ENCODE results near the gene PTPN9. TPM values are rescaled to one million over a fixed set of nuclear protein-coding genes. Genes with fewer than 3 reads are reported as not detected.
A peak's percentile ranks its signal among the peaks of the same experiment; 100 is the strongest.
"Not testable (repeated sequence)": the region's sequence is repeated elsewhere in the genome, so short reads cannot be mapped to it uniquely, and the experiment has no call there.

PTPN9 gene
- total and polyA plus RNA-seq, 9 donors, result 16.2 to 34.4 (median 22.9) TPM

DNA sequence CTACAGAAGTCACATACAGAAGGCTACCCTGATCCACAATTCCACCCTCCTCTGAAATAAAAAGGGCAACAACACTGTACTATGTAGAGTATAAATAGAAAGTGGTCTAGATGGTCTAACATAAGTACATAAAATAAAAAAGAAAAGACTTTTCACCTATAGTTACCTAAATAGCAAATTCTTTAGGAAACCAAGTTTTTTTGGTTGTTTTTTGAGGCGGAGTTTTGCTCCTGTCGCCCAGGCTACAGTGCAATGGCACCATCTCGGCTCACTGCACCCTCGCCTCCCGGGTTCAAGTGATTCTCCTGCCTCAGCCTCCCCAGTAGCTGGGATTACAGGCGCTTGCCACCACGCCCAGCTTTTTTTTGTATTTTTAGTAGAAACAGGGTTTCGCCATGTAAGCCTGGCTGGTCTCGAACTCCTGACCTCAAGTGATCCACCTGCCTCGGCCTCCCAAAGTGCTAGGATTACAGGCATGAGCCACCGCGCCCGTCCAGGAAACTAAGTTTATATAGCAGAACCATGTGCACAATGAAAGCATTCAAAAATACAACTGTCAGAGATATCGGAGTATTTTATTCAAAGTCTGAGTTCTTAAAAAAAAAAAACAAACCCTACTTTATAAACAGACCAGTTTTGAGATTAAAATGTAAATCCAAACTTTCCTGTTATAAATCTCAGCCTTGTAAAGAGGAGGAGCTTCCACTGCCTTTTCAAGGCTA lies 129.4 kb downstream of the PTPN9 start:
- Histone ChIP-seq H3K27me3 (ENCODE audit: control insufficient read depth, insufficient read depth, low read length) (no peaks in the 10 kb centered on the region), H3K4me3 (ENCODE audit: low read length) (peak overlapping the region; percentile 60), H3K27ac (ENCODE audit: low read length) (peak overlapping the region; percentile 85), H3K36me3 (ENCODE audit: control insufficient read depth, insufficient read depth, low read length) (peaks cover 11% of the 10 kb centered on the region), H3K9me3 (replicated peaks; ENCODE audit: control insufficient read depth, low read depth, low read length) (no peaks in the 10 kb centered on the region), H3K4me1 (ENCODE audit: control insufficient read depth, insufficient read depth, low read length) (peaks cover 9% of the 10 kb centered on the region)
- no peak for DNase-seq
- WGBS (ENCODE audit: insufficient coverage), result 78% methylated on average over 10 of the region's 14 CpGs

GRCh38 chr15:75448171-75448570 lies 130.9 kb downstream of the PTPN9 start:
- WGBS (ENCODE audit: insufficient coverage), result 91% methylated on average over 7 of the region's 13 CpGs
- not testable (repeated sequence) for H3K4me1 ChIP-seq (ENCODE audit: control insufficient read depth, insufficient read depth, low read length); DNase-seq

GRCh38 chr15:75446151-75446550 lies 133.0 kb downstream of the PTPN9 start:
- no peaks in the 10 kb centered on the region for H3K9me3 ChIP-seq (replicated peaks; ENCODE audit: control insufficient read depth, low read depth, low read length)
- no peaks in the 10 kb centered on the region for H3K4me1 ChIP-seq (ENCODE audit: control insufficient read depth, insufficient read depth, low read length)
- DNase-seq, result no peak
- H3K27ac ChIP-seq (ENCODE audit: low read length), result no peak overlapping the region
- H3K4me3 ChIP-seq (ENCODE audit: low read length), result no peak overlapping the region
- 83% methylated on average over 3 of the region's 3 CpGs for WGBS (ENCODE audit: insufficient coverage)
- peaks cover 15% of the 10 kb centered on the region for H3K36me3 ChIP-seq (ENCODE audit: control insufficient read depth, insufficient read depth, low read length)
- H3K27me3 ChIP-seq (ENCODE audit: control insufficient read depth, insufficient read depth, low read length), result no peaks in the 10 kb centered on the region

More at GRCh38 chr15:75448171-75448570, 130.9 kb downstream of the PTPN9 start:
- not testable (repeated sequence) for H3K27me3 ChIP-seq (ENCODE audit: control insufficient read depth, insufficient read depth, low read length); H3K9me3 ChIP-seq (replicated peaks; ENCODE audit: control insufficient read depth, low read depth, low read length); H3K27ac ChIP-seq (ENCODE audit: low read length); H3K4me3 ChIP-seq (ENCODE audit: low read length)
- peaks cover 11% of the 10 kb centered on the region for H3K36me3 ChIP-seq (ENCODE audit: control insufficient read depth, insufficient read depth, low read length)

GRCh38 chr15:75445324-75445723 lies 133.8 kb downstream of the PTPN9 start:
- no CpG with 5 or more reads among the region's 10 CpGs for WGBS (ENCODE audit: insufficient coverage)
- H3K4me1 ChIP-seq (ENCODE audit: control insufficient read depth, insufficient read depth, low read length); H3K27me3 ChIP-seq (ENCODE audit: control insufficient read depth, insufficient read depth, low read length); DNase-seq; H3K9me3 ChIP-seq (replicated peaks; ENCODE audit: control insufficient read depth, low read depth, low read length); H3K27ac ChIP-seq (ENCODE audit: low read length); H3K4me3 ChIP-seq (ENCODE audit: low read length): not testable (repeated sequence)
- peaks cover 15% of the 10 kb centered on the region for H3K36me3 ChIP-seq (ENCODE audit: control insufficient read depth, insufficient read depth, low read length)

DNA sequence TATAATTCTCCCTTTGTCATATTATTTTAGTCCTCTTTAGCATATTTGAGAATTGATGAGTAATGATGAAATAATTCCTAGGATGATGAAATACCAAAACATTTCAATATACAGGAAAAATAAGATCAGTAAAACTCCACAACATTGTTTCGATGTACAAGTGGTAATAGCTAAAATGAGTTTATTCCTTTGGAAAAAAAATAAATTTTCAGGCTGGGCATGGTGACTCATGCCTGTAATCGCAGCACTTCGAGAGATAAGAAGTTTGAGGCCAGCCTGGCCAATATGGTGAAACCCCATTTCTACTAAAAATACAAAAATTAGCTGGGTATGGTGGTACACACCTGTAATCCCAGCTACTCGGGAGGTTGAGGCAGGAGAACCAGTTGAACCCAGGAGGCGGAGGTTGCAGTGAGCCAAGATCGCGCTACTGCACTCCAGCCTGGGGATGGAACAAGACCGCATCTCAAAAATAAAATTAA lies 135.1 kb downstream of the PTPN9 start:
- H3K36me3 ChIP-seq (ENCODE audit: control insufficient read depth, insufficient read depth, low read length), result peaks cover 15% of the 10 kb centered on the region
- 100% methylated on average over 1 of the region's 8 CpGs for WGBS (ENCODE audit: insufficient coverage)
- H3K4me3 ChIP-seq (ENCODE audit: low read length); H3K27ac ChIP-seq (ENCODE audit: low read length); DNase-seq; H3K27me3 ChIP-seq (ENCODE audit: control insufficient read depth, insufficient read depth, low read length); H3K4me1 ChIP-seq (ENCODE audit: control insufficient read depth, insufficient read depth, low read length); H3K9me3 ChIP-seq (replicated peaks; ENCODE audit: control insufficient read depth, low read depth, low read length): not testable (repeated sequence)

GRCh38 chr15:75437721-75438120 lies 141.4 kb downstream of the PTPN9 start:
- Histone ChIP-seq H3K27ac (ENCODE audit: low read length) (no peak overlapping the region), H3K27me3 (ENCODE audit: control insufficient read depth, insufficient read depth, low read length) (no peaks in the 10 kb centered on the region), H3K9me3 (replicated peaks; ENCODE audit: control insufficient read depth, low read depth, low read length) (no peaks in the 10 kb centered on the region), H3K36me3 (ENCODE audit: control insufficient read depth, insufficient read depth, low read length) (peaks cover 8% of the 10 kb centered on the region), H3K4me1 (ENCODE audit: control insufficient read depth, insufficient read depth, low read length) (no peaks in the 10 kb centered on the region), H3K4me3 (ENCODE audit: low read length) (no peak overlapping the region)
- 100% methylated on average over 2 of the region's 4 CpGs for WGBS (ENCODE audit: insufficient coverage)
- DNase-seq, result no peak

DNA sequence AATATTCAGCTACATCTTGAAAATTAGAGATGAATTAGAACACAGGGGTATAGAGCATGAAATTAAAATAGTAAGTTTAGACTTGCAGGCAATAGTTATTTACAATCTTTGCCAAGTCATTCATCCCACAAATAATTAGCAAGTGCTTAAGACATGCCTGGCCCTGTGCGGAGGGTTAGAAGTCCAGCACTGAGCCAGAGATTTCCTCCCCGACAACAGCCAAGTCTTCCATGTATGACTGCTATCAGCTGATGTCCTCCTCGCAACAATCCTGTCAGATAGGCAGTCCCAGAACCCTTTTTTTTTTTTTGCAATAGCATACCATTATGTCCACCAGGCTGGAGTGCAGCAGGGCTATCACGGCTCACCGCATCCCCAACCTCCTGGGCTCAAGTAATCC lies 142.2 kb downstream of the PTPN9 start:
- no peak for DNase-seq
- H3K27me3 ChIP-seq (ENCODE audit: control insufficient read depth, insufficient read depth, low read length), result no peaks in the 10 kb centered on the region
- H3K9me3 ChIP-seq (replicated peaks; ENCODE audit: control insufficient read depth, low read depth, low read length), result no peaks in the 10 kb centered on the region
- WGBS (ENCODE audit: insufficient coverage), result 100% methylated on average over 4 of the region's 5 CpGs
- H3K27ac ChIP-seq (ENCODE audit: low read length), result no peak overlapping the region
- peaks cover 7% of the 10 kb centered on the region for H3K36me3 ChIP-seq (ENCODE audit: control insufficient read depth, insufficient read depth, low read length)
- H3K4me1 ChIP-seq (ENCODE audit: control insufficient read depth, insufficient read depth, low read length), result no peaks in the 10 kb centered on the region
- no peak overlapping the region for H3K4me3 ChIP-seq (ENCODE audit: low read length)

- Histone ChIP-seq H3K4me1 (ENCODE audit: control insufficient read depth, insufficient read depth, low read length) (no peaks in the 10 kb centered on the region), H3K36me3 (ENCODE audit: control insufficient read depth, insufficient read depth, low read length) (peaks cover 31% of the 10 kb centered on the region), H3K27ac (ENCODE audit: low read length) (no peak overlapping the region), H3K4me3 (ENCODE audit: low read length) (no peak overlapping the region), H3K9me3 (replicated peaks; ENCODE audit: control insufficient read depth, low read depth, low read length) (no peaks in the 10 kb centered on the region), H3K27me3 (ENCODE audit: control insufficient read depth, insufficient read depth, low read length) (no peaks in the 10 kb centered on the region)
- WGBS (ENCODE audit: insufficient coverage), result no CpG with 5 or more reads among the region's 1 CpG
- DNase-seq, result no peak
These were observed 147.4 kb downstream of the PTPN9 start for GRCh38 chr15:75431682-75432081.

DNA sequence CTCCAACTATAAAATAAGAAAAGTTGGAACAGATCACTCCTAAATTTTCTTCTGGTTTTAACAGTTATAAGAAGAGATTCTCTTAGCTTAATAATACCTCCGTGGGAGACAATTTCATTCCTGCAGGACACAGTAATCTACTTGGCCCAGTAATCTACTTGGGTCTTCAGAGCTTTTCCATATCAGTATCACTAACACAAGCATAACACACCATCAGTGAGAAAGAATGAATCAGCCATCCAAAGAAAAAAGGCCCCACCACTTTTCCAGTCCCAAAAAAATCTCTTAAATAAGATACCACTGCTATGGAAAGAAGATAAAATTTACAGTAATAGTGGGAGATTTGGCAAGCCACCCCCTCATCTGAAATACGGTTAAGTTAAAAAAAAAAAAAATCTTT lies 147.8 kb downstream of the PTPN9 start:
- H3K4me1 ChIP-seq (ENCODE audit: control insufficient read depth, insufficient read depth, low read length), result no peaks in the 10 kb centered on the region
- 60% methylated on average over 1 of the region's 2 CpGs for WGBS (ENCODE audit: insufficient coverage)
- no peak for DNase-seq
- no peaks in the 10 kb centered on the region for H3K9me3 ChIP-seq (replicated peaks; ENCODE audit: control insufficient read depth, low read depth, low read length)
- H3K27ac ChIP-seq (ENCODE audit: low read length), result no peak overlapping the region
- no peaks in the 10 kb centered on the region for H3K27me3 ChIP-seq (ENCODE audit: control insufficient read depth, insufficient read depth, low read length)
- H3K4me3 ChIP-seq (ENCODE audit: low read length), result no peak overlapping the region
- peaks cover 31% of the 10 kb centered on the region for H3K36me3 ChIP-seq (ENCODE audit: control insufficient read depth, insufficient read depth, low read length)

GRCh38 chr15:75430259-75430658 lies 148.9 kb downstream of the PTPN9 start:
- Histone ChIP-seq H3K4me1 (ENCODE audit: control insufficient read depth, insufficient read depth, low read length) (no peaks in the 10 kb centered on the region), H3K9me3 (replicated peaks; ENCODE audit: control insufficient read depth, low read depth, low read length) (no peaks in the 10 kb centered on the region), H3K36me3 (ENCODE audit: control insufficient read depth, insufficient read depth, low read length) (peaks cover 29% of the 10 kb centered on the region), H3K27me3 (ENCODE audit: control insufficient read depth, insufficient read depth, low read length) (no peaks in the 10 kb centered on the region), H3K27ac (ENCODE audit: low read length) (no peak overlapping the region), H3K4me3 (ENCODE audit: low read length) (no peak overlapping the region)
- no peak for DNase-seq
- 99% methylated on average over 6 of the region's 7 CpGs for WGBS (ENCODE audit: insufficient coverage)
